Right atrium auricular region (tissue), 2 donors: ENCODE results near the gene KCNIP1. TPM values are rescaled to one million over a fixed set of nuclear protein-coding genes. Genes with fewer than 3 reads are reported as not detected.

Experiments
- DNase-seq: peaks from one replicate; pipeline ENCODE4 v3.0.0-alpha.2; 2019; ENCODE audit warnings: low spot score
- H3K27ac ChIP-seq, 2 donors: fragments of 200-600 bp; sonication (generic); 1 replicate in 1 of 2; 2 replicates in 1 of 2; pipeline ENCODE4 v1.5.1; 2016 to 2019
- H3K27me3 ChIP-seq, 2 donors: fragments of 200-600 bp; sonication (generic); one replicate each; pipeline versions ENCODE4 v1.5.1 to v1.6.0; 2017 to 2019
- H3K36me3 ChIP-seq: fragments of 200-600 bp; sonication (generic); one replicate; pipeline ENCODE4 v1.5.1; 2016
- H3K4me1 ChIP-seq, 2 donors: fragments of 200-600 bp; sonication (generic); one replicate each; pipeline versions ENCODE4 v1.5.1 to v1.6.0; 2017 to 2019
- H3K4me3 ChIP-seq, 2 donors: fragments of 200-600 bp; sonication (generic); 1 replicate in 1 of 2; 2 replicates in 1 of 2; pipeline ENCODE4 v1.5.1; 2017 to 2019; ENCODE audit warnings: mild to moderate bottlenecking in 1 of 2, moderate library complexity in 1 of 2
- H3K9me3 ChIP-seq, 2 donors: fragments of 200-600 bp; sonication (generic); one replicate each; pipeline ENCODE4 v1.5.1; 2019
- CTCF ChIP-seq, 2 donors: fragments of 200-600 bp; sonication (generic); IDR thresholded peaks; one replicate each; pipeline ENCODE4 v1.5.1; 2019; ENCODE audit warnings: antibody characterized with exemption in 2 of 2
- total RNA-seq, 2 donors: library from RNA; depleted of rRNA; stranded (reverse); fragments of >200 nt; gene quantifications; one replicate each; pipeline ENCODE4 v1.1.0, GENCODE V29; 2016

KCNIP1 gene
- total RNA-seq, 2 donors from 2014 or later, result not detected

GRCh38 chr5:170518277-170518676 lies 14.5 kb downstream of the KCNIP1 start:
- no peak for DNase-seq
- peaks cover 0 to 4% of the 10 kb centered on the region in 2 donors for H3K9me3 ChIP-seq
- H3K27ac ChIP-seq, result no peak overlapping the region
- TF ChIP-seq CTCF (IDR thresholded peaks at IDR 0.05), result no peak
- no peaks in the 10 kb centered on the region for H3K36me3 ChIP-seq
- peaks cover 0 to 9% of the 10 kb centered on the region in 2 donors for H3K4me1 ChIP-seq
- no peak overlapping the region for H3K4me3 ChIP-seq
- H3K27me3 ChIP-seq, result no peaks in the 10 kb centered on the region

GRCh38 chr5:170519549-170519948 lies 15.7 kb downstream of the KCNIP1 start:
- TF ChIP-seq CTCF (IDR thresholded peaks at IDR 0.05), result no peak
- no peaks in the 10 kb centered on the region for H3K27me3 ChIP-seq
- no peak overlapping the region for H3K4me3 ChIP-seq
- DNase-seq, result no peak
- no peak overlapping the region for H3K27ac ChIP-seq
- peaks cover 0 to 4% of the 10 kb centered on the region in 2 donors for H3K9me3 ChIP-seq
- H3K36me3 ChIP-seq, result no peaks in the 10 kb centered on the region
- H3K4me1 ChIP-seq, result peaks cover 0 to 12% of the 10 kb centered on the region in 2 donors

GRCh38 chr5:170520372-170520771 lies 16.6 kb downstream of the KCNIP1 start:
- DNase-seq, result no peak
- Histone ChIP-seq H3K9me3 (peaks cover 0 to 4% of the 10 kb centered on the region in 2 donors), H3K27me3 (no peaks in the 10 kb centered on the region), H3K27ac (no peak overlapping the region), H3K36me3 (no peaks in the 10 kb centered on the region), H3K4me3 (no peak overlapping the region), H3K4me1 (peaks cover 0 to 16% of the 10 kb centered on the region in 2 donors)
- no peak for TF ChIP-seq CTCF (IDR thresholded peaks at IDR 0.05)

- H3K27me3 ChIP-seq, result no peaks in the 10 kb centered on the region
- no peak overlapping the region for H3K27ac ChIP-seq
- no peak overlapping the region for H3K4me3 ChIP-seq
- TF ChIP-seq CTCF (IDR thresholded peaks at IDR 0.05), result no peak
- peaks cover 0 to 4% of the 10 kb centered on the region in 2 donors for H3K9me3 ChIP-seq
- no peak for DNase-seq
- peaks cover 0 to 20% of the 10 kb centered on the region in 2 donors for H3K4me1 ChIP-seq
- H3K36me3 ChIP-seq, result no peaks in the 10 kb centered on the region
Measured at GRCh38 chr5:170522211-170523141, 18.7 kb downstream of the KCNIP1 start.

- peaks cover 0 to 4% of the 10 kb centered on the region in 2 donors for H3K9me3 ChIP-seq
- DNase-seq, result no peak
- peaks cover 0 to 20% of the 10 kb centered on the region in 2 donors for H3K4me1 ChIP-seq
- H3K27me3 ChIP-seq, result no peaks in the 10 kb centered on the region
- no peak overlapping the region for H3K27ac ChIP-seq
- no peak overlapping the region for H3K4me3 ChIP-seq
- no peaks in the 10 kb centered on the region for H3K36me3 ChIP-seq
- no peak for TF ChIP-seq CTCF (IDR thresholded peaks at IDR 0.05)
Measured at GRCh38 chr5:170523142-170523551, 19.3 kb downstream of the KCNIP1 start.
